Transverse colon (tissue), 4 donors: ENCODE measurements around the gene RGMA.

Experiments
- CTCF ChIP-seq, 5 experiments: fragments of 200-600 bp in 3 of 5; fragments of 450-650 bp in 2 of 5; sonication (generic) in 3 of 5; IDR thresholded peaks; 1 replicate in 2 of 5; 2 replicates in 3 of 5; pipeline ENCODE4 v1.5.1; 2016 to 2017; ENCODE audit warnings: antibody characterized with exemption in 5 of 5, inconsistent platforms in 3 of 5, mild to moderate bottlenecking in 2 of 5, moderate library complexity in 1 of 5
- EP300 ChIP-seq: sonication (generic); formaldehyde crosslinking; IDR thresholded peaks from one replicate; pipeline ENCODE4 v1.6.1; 2017; ENCODE audit warnings: antibody characterized with exemption, low read depth
- POLR2AphosphoS5 ChIP-seq, 3 donors: sonication (generic); formaldehyde crosslinking; IDR thresholded peaks; one replicate each; pipeline ENCODE4 v1.6.1; 2016; ENCODE audit warnings: antibody characterized with exemption in 3 of 3

GRCh38 chr15:93028632-93029213 lies 60.3 kb downstream of the RGMA start:
- TF ChIP-seq CTCF (IDR thresholded peaks at IDR 0.05) (no peak), POLR2AphosphoS5 (IDR thresholded peaks at IDR 0.05) (peak; percentile 29 to 64 (median 48)), EP300 (no peak)
